ENCODE measurements around the gene COX7C.
"Not testable (repeated sequence)": the region's sequence is repeated elsewhere in the genome, so short reads cannot be mapped to it uniquely, and the experiment has no call there.

COX7C gene, protein sequence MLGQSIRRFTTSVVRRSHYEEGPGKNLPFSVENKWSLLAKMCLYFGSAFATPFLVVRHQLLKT

DNA sequence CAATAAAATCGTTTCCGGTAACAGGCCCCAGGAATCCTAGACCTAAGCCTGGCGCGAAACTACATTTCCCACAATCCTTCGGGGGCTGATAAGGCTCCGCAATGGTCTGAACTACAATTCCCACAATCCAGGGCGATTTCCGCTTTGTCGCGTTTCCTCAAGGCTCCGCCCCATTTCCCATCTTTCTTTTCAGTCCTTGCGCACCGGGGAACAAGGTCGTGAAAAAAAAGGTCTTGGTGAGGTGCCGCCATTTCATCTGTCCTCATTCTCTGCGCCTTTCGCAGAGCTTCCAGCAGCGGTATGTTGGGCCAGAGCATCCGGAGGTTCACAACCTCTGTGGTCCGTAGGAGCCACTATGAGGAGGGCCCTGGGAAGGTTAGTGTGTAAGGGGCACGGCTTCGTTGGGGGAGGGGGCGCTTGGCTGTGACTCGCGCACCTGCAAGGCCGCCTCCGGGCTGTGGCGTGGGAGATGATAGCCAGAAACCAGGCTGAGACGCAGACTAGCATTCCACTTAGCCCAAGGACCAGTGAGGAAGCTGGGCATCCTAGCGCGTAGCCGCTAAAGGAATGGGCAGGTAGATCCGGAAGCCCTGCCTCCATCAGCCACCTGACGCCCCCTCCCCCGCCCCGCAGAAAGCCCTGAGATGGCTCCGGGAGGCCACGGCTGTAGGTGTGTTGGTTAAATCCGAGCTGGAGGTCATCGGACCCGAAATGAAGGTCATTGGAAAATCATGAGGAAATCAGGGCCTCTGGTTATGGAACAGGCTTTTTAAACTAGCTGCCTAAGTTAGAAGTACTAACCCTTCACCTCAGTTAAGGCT lies at the start of gene COX7C:
Gene COX7C, plus strand, starts transcription at position 186 of the 821 bp plus-strand sequence. Its CDS starts 115 bp downstream, at position 301.
- DNase-seq: peak; percentile 93 to 94

DNA sequence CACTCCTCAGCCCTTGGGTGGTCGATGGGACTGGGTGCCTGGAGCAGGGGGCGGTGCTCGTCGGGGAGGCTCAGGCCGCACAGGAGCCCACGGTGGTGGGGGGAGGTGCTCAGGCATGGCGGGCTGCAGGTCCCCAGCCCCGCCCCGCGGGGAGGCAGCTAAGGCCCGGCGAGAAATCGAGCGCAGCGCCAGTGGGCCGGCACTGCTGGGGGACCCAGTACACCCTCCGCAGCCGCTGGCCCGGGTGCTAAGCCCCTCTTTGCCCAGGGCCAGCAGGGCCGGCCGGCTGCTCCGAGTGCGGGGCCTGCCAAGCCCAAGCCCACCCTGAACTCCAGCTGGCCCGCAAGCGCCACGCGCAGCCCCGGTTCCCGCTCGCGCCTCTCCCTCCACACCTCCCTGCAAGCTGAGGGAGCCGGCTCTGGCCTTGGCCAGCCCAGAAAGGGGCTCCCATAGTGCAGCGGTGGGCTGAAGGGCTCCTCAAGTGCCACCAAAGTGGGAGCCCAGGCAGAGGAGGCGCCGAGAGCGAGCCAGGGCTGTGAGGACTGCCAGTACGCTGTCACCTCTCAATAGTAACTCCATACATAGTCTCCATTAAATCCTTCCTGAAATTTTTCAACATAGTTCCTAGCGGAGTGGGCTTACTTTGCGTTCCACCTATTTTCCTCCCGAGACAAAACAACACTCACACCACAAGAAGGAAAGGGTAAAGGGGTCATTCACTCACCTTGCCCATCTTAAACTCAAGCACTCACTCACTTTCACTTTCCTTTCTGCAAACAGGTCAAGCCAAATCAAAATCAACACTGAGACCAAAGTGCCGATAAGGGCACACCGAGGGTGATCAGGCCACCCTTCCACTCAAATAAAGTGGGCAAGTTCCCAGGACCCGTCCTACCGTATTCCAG lies 48.0 kb upstream of the COX7C start:
- not testable (repeated sequence) for DNase-seq

DNA sequence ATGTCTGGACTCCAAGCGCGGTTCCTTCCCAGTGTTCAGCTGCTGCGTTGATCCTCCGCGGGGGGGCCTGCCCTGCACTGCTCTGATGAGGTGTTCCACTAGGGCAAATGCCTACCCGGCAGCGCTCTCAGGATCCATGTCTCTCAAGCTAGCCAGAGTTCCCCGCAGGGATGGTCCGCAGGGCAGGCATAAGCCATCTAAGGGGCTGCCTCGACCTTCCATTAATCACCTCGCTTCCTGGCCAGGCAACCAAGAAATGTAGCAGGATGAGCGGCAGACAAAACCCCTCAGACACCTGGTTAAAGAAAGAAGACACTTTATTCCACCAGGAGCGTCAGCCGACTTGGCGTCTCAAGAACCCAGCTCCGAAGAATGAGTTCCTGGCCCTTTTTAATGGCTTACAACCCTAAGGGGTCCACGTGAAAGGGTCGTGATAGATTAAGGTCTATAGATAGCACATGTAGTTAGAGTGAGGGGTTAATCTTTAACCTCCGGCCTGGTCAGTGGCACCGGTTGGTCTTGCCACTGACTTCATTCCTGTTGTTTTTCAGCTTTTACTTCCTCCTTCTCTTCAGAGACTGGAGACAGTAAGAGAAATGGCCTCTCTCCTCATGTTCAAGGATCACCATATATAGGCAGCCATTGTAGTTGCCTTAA lies 47.2 kb upstream of the COX7C start:
- no peak for DNase-seq

DNA sequence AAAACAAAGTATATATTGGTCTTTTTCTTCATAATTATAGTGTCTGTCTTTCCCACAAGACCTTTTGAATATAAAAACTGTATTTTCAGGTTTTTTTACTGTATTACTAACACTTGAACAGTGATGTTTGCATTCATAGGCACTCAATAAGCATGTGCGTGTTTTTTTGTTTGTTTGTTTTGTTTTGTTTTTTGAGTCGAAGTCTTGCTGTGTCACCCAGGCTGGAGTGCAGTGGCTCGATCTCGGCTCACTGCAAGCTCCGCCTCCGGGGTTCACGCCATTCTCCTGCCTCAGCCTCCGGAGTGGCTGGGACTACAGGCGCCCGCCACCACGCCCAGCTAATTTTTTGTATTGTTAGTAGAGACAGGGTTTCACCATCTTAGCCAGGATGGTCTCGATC lies 46.6 kb upstream of the COX7C start:
- DNase-seq: not testable (repeated sequence)

DNA sequence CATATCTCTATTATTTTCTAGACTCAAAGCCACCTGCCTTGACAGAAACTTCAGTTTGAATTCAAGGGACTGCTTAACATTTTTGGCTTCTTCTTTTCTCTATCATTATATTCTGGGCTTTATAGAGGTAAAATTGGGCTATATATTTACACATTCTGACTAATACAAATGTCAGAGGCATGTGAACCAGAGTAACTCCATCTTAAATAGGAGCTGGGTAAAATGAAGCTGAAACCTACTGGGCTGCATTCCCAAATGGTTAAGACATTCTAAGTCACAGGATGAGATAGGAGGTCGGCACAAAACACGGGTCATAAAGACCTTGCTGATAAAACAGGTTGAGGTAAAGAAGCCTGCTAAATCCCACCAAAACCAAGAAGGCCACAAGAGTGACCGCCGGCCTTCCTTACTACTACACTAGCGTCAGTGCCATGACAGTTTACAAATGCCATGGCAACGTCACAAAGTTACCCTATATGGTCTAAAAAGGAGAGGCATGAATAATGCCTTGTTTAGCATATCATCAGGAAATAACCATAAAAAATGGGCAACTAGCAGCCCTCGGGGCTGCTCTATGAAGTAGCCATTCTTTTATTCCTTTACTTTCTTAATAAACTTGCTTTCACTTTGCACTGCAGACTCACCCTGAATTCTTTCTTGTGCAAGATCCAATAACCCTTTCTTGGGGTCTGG lies 44.8 kb upstream of the COX7C start:
- no peak for DNase-seq

DNA sequence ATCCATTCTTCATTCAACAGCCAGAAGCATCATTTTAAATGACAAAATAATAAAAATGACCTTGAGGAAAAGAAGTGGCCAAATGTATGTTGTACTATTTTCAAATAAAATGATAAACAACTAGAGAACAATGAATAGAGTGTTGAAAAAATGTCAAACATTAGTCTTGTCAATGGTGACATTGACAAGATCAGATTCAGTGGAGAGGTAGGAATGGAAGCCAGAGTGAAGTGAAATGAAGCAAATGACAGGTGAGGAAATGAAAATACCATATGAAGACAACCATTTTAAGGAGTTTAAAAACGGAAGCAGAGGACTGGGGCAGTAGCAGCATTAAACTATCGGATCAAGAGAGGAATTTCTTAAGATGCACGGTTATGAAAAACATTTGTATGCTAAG lies 38.2 kb upstream of the COX7C start:
- no peak for DNase-seq

DNA sequence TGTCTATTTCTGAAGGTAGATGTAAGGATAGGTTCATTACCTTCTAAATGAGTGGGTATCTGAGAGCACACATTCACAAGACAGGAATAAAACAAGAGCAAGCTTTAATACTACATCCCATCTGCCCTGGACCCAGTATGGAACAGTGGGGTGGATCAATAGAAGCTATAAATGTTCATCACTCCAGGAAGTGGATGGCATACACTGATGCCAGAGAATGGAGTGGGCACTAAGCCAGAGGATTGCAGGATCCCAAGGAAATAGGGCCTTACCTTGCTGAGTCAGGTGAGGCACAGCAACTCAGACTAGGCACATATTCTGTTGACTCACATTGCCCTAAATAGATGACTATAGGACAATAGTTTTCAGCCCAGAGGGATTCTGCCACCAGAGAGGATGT lies 21.3 kb upstream of the COX7C start:
- no peak for DNase-seq

DNA sequence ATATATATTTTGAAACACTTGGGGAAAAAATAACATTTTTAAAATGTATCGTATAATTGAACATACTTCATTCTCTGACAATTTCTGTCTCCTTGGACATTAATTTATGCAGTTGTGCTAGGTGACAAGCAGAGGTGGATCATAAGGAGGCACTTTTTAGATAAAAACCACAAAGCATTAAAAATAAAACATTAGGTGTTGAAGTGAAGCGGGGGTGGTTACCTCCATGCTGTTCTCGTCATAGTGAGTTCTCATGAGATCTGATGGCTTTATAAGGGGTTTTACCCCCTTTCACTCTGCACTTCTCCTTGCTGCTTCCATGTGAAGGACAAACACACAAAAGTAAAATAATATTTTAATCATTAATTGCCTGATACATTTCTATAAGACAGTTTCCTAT lies 11.9 kb upstream of the COX7C start:
- no peak for DNase-seq

DNA sequence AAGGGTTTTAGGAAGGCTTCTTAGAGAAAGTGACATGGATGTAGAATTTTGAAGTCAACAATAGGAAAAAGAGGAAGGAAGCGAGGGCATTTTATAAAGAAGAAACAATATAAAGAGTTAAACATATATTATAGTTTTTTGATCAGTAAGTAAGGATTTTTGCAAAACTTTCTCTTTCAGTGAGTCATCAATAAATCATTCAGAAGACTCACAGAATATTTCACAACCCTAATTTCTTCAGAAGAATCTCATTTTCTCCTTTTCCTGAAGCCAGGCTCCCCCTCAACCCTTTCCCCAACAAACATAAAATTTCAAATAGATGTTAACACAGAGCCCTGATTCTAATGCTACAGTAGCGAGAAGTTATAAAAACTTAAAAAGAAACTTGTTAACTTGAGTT lies 4.3 kb upstream of the COX7C start:
- no peak for DNase-seq

DNA sequence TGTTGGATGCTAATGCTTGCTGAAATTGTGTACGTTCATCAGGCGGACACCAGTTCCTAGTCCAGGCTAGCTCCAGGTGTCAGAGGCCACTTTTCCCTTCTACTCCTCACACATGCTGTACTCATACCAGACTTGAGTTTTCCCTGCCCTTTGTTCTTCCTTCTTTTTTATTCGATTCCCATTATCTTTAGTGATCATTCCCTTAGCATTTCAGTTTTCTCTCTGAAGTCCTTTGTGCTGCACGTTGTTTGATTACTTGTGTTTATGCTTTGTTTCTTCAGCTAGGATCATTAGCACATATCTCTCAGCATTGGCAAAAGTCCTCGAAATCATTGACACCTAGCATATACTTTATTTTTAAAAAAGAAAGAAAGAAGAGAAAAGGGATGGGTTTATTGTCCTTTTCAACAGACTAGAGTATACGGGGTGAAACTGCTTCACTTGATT lies 409 bp upstream of the COX7C start:
- no peak for DNase-seq

DNA sequence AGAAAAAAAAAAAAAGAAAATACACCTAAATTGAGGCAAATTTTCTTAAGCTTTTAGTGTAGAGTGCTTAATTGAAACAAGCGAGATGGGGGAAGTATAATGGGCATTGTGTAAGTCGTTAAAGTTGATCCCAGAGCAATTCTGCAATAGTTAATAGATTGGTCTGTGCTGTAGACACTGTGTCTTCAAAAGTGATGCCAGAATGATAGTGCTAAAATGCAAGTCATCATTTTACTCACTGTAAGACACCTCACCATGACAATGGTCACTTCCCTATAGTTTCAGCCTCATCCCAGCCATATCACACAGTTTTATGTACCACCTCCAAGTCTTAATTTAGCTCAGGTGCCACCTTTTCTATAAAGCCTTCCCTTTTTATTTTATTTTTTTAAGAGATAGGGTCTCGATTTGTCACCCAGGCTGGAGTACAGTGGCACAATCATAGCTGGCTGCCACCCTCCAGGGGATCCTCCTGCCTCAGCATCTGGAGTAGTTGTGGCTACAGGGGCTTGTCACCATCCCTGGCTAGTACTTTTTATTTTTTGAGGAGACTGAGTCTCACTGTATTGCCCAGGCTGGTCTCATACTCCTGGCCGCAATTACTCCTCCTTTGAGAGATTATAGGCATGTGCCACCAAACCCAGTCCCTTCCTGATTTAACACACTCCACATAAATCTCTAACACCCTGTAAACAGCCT lies 6.2 kb downstream of the COX7C start:
- peak; percentile 35 to 38 for DNase-seq

DNA sequence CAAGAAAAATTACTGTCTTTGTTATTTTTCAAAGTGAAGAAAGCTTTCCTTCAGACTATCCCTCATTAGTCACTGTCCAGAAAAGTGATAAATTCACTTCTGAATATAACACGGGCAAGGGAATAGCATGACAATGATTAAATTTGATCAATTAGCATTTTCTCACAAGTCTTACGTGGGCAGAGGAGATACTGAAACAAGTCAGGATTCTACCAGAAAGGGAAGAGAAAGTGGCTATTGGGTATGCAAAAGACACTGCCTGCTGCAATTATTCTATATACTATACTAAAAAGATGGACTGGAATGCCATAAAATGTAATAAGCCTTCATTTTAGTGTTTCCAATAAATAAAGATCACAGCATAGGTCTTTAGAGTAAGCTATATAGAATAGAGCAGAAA lies 7.4 kb downstream of the COX7C start:
- no peak for DNase-seq

DNA sequence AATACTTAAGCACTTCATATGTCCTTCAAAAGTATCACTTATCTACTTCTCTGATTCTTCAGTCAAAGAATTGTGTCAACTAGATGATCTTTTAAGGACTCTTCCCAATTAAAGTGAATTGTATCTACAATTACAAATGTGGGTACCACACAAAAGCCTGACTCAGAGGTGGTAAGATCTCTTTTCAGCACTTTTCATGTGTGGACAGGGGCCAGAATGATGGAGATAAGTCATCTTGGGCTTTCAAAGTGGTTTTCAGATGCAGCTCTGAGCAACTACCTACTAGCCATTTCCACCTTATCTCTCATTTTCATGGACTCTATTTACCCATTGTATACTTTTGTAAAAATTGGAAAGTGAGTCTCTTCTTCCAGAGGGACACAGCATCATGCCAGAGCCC lies 8.4 kb downstream of the COX7C start:
- no peak for DNase-seq

DNA sequence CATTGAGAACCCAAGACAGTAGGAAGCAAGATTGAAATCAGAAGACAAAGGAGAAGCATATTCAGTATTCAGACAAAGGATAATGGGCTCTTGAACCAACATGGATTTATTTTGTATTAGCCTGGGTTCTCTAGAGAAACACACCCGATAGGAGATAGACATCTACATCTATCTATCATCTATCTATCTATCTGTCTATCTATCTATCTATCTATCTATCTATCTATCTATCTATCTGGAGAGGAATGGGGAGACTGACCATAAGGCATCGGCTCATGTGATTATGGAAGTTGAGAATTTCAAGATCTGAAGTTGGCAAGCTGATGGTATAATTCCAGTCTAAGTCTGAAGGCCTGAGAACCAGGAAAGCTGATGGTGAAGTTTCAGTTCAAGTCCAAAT lies 13.4 kb downstream of the COX7C start:
- DNase-seq: no peak

DNA sequence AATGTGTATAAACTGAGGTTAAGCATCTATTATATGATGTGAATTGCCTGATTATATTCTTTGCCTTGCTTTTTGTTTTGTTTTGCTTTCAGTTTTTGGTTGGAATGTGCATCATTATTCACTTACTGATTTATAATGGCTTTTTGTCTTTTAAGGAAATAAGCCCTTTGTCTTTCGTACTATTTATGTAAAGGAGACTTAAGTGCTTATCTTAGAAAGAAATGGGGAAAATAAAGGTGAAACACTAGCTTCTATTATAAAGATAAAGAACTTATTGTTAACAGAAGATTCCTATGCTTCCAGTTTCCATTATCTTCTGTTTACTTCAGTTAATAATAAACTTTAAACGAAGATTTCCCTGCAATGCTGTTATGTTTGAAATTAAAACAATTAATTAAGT lies 23.3 kb downstream of the COX7C start:
- no peak for DNase-seq

DNA sequence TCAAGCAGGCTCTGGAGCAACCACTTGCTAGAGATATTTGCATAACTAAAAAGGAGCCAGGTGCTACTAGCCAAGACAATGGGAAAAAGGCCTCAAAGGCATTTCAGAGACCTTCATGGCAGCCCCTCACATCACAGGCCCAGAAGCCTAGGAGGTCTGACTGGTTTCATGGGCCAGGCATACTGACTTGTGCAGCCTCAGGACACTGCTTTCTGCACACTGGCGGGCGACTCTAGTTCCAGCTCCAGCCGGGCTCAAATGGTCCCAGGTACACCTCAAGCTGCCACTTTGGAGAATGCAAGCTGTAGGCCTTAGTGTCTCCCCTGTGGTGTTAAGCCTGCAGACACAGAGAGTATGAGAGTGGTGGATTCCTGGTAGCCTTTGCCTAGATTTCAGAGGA lies 27.1 kb downstream of the COX7C start:
- no peak for DNase-seq

DNA sequence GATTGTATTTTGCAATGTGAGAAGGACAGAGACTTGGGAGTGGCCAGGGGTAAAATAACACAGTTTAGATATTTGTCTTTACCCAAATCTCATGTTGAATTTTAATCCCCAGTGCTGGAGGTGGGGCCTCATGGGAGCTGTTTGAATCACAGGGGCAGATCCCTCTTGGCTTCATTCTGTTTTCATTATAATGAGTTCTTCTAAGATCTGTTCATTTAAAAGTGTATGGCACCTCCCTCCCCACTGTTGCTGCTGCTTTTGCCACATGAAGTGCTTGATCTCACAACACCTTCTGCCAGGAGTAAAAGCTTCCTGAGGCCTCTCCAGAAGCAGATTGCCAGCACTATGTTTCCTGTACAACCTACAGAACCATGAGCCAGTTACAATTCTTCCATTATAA lies 28.1 kb downstream of the COX7C start:
- no peak for DNase-seq

DNA sequence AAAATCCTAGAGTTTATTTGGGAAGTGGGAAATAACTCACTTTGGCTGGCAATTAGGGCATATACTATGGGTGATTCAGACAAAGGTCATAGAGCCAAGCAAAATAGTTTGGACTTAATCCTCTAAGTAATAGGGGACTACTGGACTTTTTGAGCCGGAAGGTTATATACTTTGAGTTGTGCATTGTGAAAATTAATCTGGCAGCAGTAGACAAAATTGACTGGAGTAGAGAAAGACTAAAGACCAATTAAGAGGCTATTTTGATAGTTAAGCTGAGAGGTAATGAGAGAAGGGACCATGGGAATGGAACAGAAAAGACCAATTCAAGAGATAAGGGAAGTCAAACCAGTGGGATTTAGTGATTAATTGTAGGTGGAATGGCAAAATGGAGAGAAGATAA lies 28.9 kb downstream of the COX7C start:
- DNase-seq: no peak

DNA sequence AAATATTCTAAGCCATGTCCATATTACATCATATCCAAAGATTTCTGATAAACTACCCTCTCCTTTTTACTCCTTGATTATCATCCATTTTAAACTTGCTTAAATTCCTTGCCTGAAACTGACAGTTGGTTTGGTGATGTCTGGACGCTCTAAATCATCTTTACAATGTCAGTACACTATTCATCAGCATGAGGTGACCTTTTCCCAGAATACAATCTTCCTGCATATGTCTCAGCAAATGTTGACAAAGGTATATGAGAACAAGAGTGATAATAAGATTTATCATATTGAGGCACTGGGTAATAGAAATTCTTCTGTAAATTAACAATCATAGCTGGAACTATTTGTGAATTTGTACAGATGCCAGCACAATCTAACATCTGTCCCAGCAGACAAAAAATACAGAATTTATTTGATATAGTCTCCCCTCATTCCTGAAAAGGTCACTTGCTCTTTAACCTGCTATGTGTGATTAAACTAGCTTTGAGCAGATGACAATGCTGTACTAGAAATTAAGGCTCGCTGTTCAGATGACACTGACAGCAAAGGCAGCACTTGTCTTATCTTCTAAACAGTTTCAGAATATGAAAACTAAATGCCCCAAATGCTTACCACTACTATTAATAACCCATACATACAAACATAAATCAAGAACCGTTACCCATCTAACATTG lies 32.2 kb downstream of the COX7C start:
- DNase-seq: no peak

DNA sequence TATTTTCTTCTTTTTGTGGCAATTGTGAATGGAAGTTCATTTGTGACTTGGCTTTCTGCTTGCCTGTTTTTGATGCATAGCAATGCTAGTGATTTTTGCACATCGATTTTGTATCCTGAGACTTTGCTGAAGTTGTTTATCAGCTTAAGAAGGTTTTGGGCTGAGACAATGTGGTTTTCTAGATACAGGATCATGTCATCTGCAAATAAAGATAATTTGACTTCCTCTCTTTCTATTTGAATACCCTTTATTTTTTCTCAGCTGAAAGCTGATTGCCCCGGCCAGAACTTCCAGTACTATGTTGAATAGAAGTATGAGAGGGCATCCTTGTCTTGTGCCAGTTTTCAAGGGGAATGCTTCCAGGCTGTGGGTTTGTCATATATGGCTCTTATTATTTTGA lies 43.0 kb downstream of the COX7C start:
- not testable (repeated sequence) for DNase-seq

DNA sequence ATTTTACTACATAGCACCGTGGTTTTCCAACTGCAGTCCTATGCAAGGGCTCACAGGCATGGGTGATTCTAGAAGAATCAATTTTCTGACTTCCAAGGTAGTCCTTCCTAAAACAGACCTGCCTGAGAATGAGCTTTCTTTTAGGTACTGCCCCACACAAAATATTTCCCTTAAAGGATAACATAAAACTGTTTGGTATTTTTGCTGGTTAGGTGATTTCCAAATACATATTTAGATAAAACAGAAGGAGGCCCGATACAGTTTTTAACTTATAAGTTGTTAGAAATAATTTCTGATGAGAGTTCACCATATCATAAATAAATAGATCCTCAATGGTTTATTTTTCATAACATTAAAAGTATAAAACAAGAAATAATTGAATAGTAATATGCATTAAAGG lies 46.4 kb downstream of the COX7C start:
- no peak for DNase-seq

Measured in AML-193 (cell line).